SK-N-MC (cell line): ENCODE measurements around the gene EMD.

ENCODE experiments used
- EZH2 ChIP-seq: fragments of 200-600 bp; sonication (generic); IDR thresholded peaks from one replicate; pipeline ENCODE4 v1.6.1; 2017; ENCODE audit warnings: antibody characterized with exemption
- FOXP2 ChIP-seq: optimal IDR thresholded peaks from 2 replicates; pipeline ENCODE3; 2011; ENCODE audit warnings: mild to moderate bottlenecking, moderate library complexity; ENCODE audit not compliant: insufficient read depth; ENCODE audit errors: extremely low read length, control extremely low read depth
- POLR2AphosphoS5 ChIP-seq: IDR thresholded peaks from 2 replicates; pipeline ENCODE4 v1.6.1; 2012; ENCODE audit warnings: mild to moderate bottlenecking, low read depth, low read length, borderline replicate concordance

- TF ChIP-seq EZH2, result no peak
- TF ChIP-seq POLR2AphosphoS5, result no peak
- TF ChIP-seq FOXP2, result no peak
Observed at GRCh38 chrX:154358011-154358410, 21.1 kb upstream of the EMD start.
